ENCODE data around the gene STAM2.

STAM2 gene

GRCh38 chr2:152175368-152176112, at the start of gene STAM2:
TSS of gene STAM2 (minus strand) at chr2:152175763. CDS start at chr2:152175642, 121 bp downstream.
- Mint-ChIP-seq H3K4me3 (peak within 1 kb of the TSS; percentile 97), H3K27me3 (ENCODE audit: low read depth, poor library complexity) (no peaks in the 10 kb centered on the region), H3K27ac (peak within 1 kb of the TSS; percentile 100), H3K36me3 (ENCODE audit: low read depth) (peaks cover 10% of the 10 kb centered on the region), H3K9me3 (peaks cover 26% of the 10 kb centered on the region), H3K4me1 (peaks cover 24% of the 10 kb centered on the region)
- DNase-seq, result peak; percentile 96
- TF ChIP-seq CTCF (IDR thresholded peaks at IDR 0.05), result peak; percentile 96

- no peaks in the 10 kb centered on the region for H3K9me3 Mint-ChIP-seq
- no peak overlapping the region for H3K4me3 Mint-ChIP-seq
- no peaks in the 10 kb centered on the region for H3K36me3 Mint-ChIP-seq (ENCODE audit: low read depth)
- peaks cover 9% of the 10 kb centered on the region for H3K4me1 Mint-ChIP-seq
- no peak for DNase-seq
- TF ChIP-seq CTCF (IDR thresholded peaks at IDR 0.05), result no peak
- H3K27me3 Mint-ChIP-seq (ENCODE audit: low read depth, poor library complexity), result peaks cover 3% of the 10 kb centered on the region
- H3K27ac Mint-ChIP-seq, result no peak overlapping the region
These were observed 48.4 kb upstream of the STAM2 start for GRCh38 chr2:152223977-152224376.

- H3K27me3 Mint-ChIP-seq (ENCODE audit: low read depth, poor library complexity), result peaks cover 3% of the 10 kb centered on the region
- TF ChIP-seq CTCF (IDR thresholded peaks at IDR 0.05), result no peak
These were observed 47.5 kb upstream of the STAM2 start for GRCh38 chr2:152222975-152223637.

GRCh38 chr2:152221839-152222238, 46.3 kb upstream of the STAM2 start:
- Mint-ChIP-seq H3K4me3 (no peak overlapping the region), H3K27ac (no peak overlapping the region), H3K4me1 (peaks cover 5% of the 10 kb centered on the region), H3K9me3 (no peaks in the 10 kb centered on the region), H3K36me3 (ENCODE audit: low read depth) (no peaks in the 10 kb centered on the region), H3K27me3 (ENCODE audit: low read depth, poor library complexity) (peaks cover 3% of the 10 kb centered on the region)
- TF ChIP-seq CTCF (IDR thresholded peaks at IDR 0.05), result no peak
- DNase-seq, result no peak

More at GRCh38 chr2:152222975-152223637, 47.5 kb upstream of the STAM2 start:
- no peak for DNase-seq
- Mint-ChIP-seq H3K4me1 (peaks cover 9% of the 10 kb centered on the region), H3K4me3 (no peak overlapping the region), H3K27ac (no peak overlapping the region), H3K9me3 (no peaks in the 10 kb centered on the region), H3K36me3 (ENCODE audit: low read depth) (no peaks in the 10 kb centered on the region)

- H3K27ac Mint-ChIP-seq, result no peak overlapping the region
- no peaks in the 10 kb centered on the region for H3K27me3 Mint-ChIP-seq (ENCODE audit: low read depth, poor library complexity)
- TF ChIP-seq CTCF (IDR thresholded peaks at IDR 0.05), result no peak
- no peak overlapping the region for H3K4me3 Mint-ChIP-seq
- H3K36me3 Mint-ChIP-seq (ENCODE audit: low read depth), result no peaks in the 10 kb centered on the region
- DNase-seq, result no peak
- no peaks in the 10 kb centered on the region for H3K9me3 Mint-ChIP-seq
- peaks cover 5% of the 10 kb centered on the region for H3K4me1 Mint-ChIP-seq
These were observed 43.7 kb upstream of the STAM2 start for GRCh38 chr2:152219077-152219828.

All from nephron progenitor cell (in vitro differentiated cells).